Liver (tissue), 9 donors: ENCODE results near the gene AMBN. TPM values are rescaled to one million over a fixed set of nuclear protein-coding genes. Genes with fewer than 3 reads are reported as not detected.

Experiments used
- DNase-seq: peaks from one replicate; pipeline ENCODE4 v3.0.0-alpha.2; 2017; ENCODE audit warnings: low spot score
- H3K27ac ChIP-seq, 2 donors: one replicate each; pipeline ENCODE4 v1.7.0; 2013; ENCODE audit warnings: inconsistent platforms in 2 of 2, low read length in 2 of 2, control low read depth in 1 of 2, low read depth in 1 of 2, mild to moderate bottlenecking in 1 of 2
- H3K27me3 ChIP-seq, 4 donors: one replicate each; pipeline versions ENCODE4 v1.6.1 to v1.7.0; 2013; ENCODE audit warnings: low read length in 3 of 4, inconsistent platforms in 1 of 4, mild to moderate bottlenecking in 1 of 4, moderate library complexity in 1 of 4; ENCODE audit not compliant: control insufficient read depth in 4 of 4, insufficient read depth in 4 of 4
- H3K36me3 ChIP-seq, 4 donors: one replicate each; pipeline versions ENCODE4 v1.6.1 to v1.7.0; 2013; ENCODE audit warnings: low read length in 3 of 4, mild to moderate bottlenecking in 3 of 4, low read depth in 1 of 4, moderate library complexity in 1 of 4; ENCODE audit not compliant: control insufficient read depth in 4 of 4, insufficient read depth in 3 of 4
- H3K4me1 ChIP-seq, 4 donors: one replicate each; pipeline versions ENCODE4 v1.6.1 to v1.7.0; 2013; ENCODE audit warnings: low read length in 3 of 4, mild to moderate bottlenecking in 3 of 4, moderate library complexity in 1 of 4; ENCODE audit not compliant: control insufficient read depth in 4 of 4, insufficient read depth in 4 of 4
- H3K4me3 ChIP-seq, 3 donors: one replicate each; pipeline versions ENCODE4 v1.6.1 to v1.7.0; 2013; ENCODE audit warnings: low read length in 3 of 3, control low read depth in 1 of 3, low read depth in 1 of 3, mild to moderate bottlenecking in 1 of 3
- H3K9ac ChIP-seq, 2 donors: one replicate each; pipeline ENCODE4 v1.7.0; 2013; ENCODE audit warnings: low read length in 2 of 2, mild to moderate bottlenecking in 2 of 2, moderate library complexity in 2 of 2, control low read depth in 1 of 2, low read depth in 1 of 2
- H3K9me3 ChIP-seq, 4 donors: one replicate each; pipeline versions ENCODE4 v1.6.1 to v1.7.0; 2013; ENCODE audit warnings: low read length in 3 of 4; ENCODE audit not compliant: control insufficient read depth in 4 of 4
- ATF3 ChIP-seq: IDR thresholded peaks from 2 replicates; pipeline ENCODE4 v1.6.1; 2016; ENCODE audit warnings: antibody characterized with exemption
- CTCF ChIP-seq: fragments of 150-350 bp; IDR thresholded peaks from 2 replicates; pipeline ENCODE4 v1.5.1; 2017; ENCODE audit warnings: improper control_type of control experiment, low read depth, low read length; ENCODE audit not compliant: missing input control
- EGR1 ChIP-seq, 2 donors: IDR thresholded peaks; 2 replicates each; pipeline ENCODE4 v1.6.1; 2016 to 2018; ENCODE audit warnings: antibody characterized with exemption in 2 of 2, low read depth in 2 of 2
- FOXA1 ChIP-seq: IDR thresholded peaks from 2 replicates; pipeline ENCODE4 v1.6.1; 2016; ENCODE audit warnings: antibody characterized with exemption
- FOXA2 ChIP-seq: IDR thresholded peaks from 2 replicates; pipeline ENCODE4 v1.6.1; 2016; ENCODE audit warnings: antibody characterized with exemption
- GABPA ChIP-seq, 2 donors: IDR thresholded peaks in 1 of 2; conservative IDR thresholded peaks in 1 of 2; 2 replicates each; pipeline ENCODE4 v1.6.1; 2016; ENCODE audit warnings: antibody characterized with exemption in 2 of 2, mild to moderate bottlenecking in 1 of 2, moderate library complexity in 1 of 2
- HNF4A ChIP-seq, 2 donors: conservative IDR thresholded peaks; 2 replicates each; pipeline ENCODE4 v1.6.1; 2016; ENCODE audit warnings: antibody characterized with exemption in 2 of 2, mild to moderate bottlenecking in 2 of 2
- HNF4G ChIP-seq: IDR thresholded peaks from 2 replicates; pipeline ENCODE4 v1.6.1; 2016; ENCODE audit warnings: antibody characterized with exemption
- JUND ChIP-seq, 2 donors: IDR thresholded peaks; 2 replicates each; pipeline ENCODE4 v1.6.1; 2016; ENCODE audit warnings: antibody characterized with exemption in 2 of 2
- MAX ChIP-seq: IDR thresholded peaks from 2 replicates; pipeline ENCODE4 v1.6.1; 2016; ENCODE audit warnings: antibody characterized with exemption
- NR2F2 ChIP-seq: IDR thresholded peaks from 2 replicates; pipeline ENCODE4 v1.6.1; 2016; ENCODE audit warnings: antibody characterized with exemption
- RAD21 ChIP-seq, 2 donors: IDR thresholded peaks; 2 replicates each; pipeline ENCODE4 v1.6.1; 2016; ENCODE audit warnings: antibody characterized with exemption in 2 of 2, mild to moderate bottlenecking in 2 of 2
- REST ChIP-seq: IDR thresholded peaks from 2 replicates; pipeline ENCODE4 v1.6.1; 2016; ENCODE audit warnings: antibody characterized with exemption, mild to moderate bottlenecking
- RXRA ChIP-seq, 2 donors: IDR thresholded peaks; 2 replicates each; pipeline ENCODE4 v1.6.1; 2017 to 2018; ENCODE audit warnings: antibody characterized with exemption in 2 of 2, mild to moderate bottlenecking in 1 of 2
- SP1 ChIP-seq: IDR thresholded peaks from 2 replicates; pipeline ENCODE4 v1.6.1; 2018; ENCODE audit warnings: antibody characterized with exemption, mild to moderate bottlenecking
- TAF1 ChIP-seq: conservative IDR thresholded peaks from 2 replicates; pipeline ENCODE4 v1.6.1; 2016; ENCODE audit warnings: antibody characterized with exemption, mild to moderate bottlenecking
- ZBTB33 ChIP-seq: IDR thresholded peaks from 2 replicates; pipeline ENCODE4 v1.6.1; 2016; ENCODE audit warnings: antibody characterized with exemption
- WGBS: extraction: QIAGEN DNeasy Blood & Tissue Kit; methylation state at CpG from one replicate; pipeline ENCODE4 v1.1.7; 2013; 5-methylcytosine and 5-hydroxymethylcytosine counted together
- polyA plus RNA-seq, 2 donors: library from polyadenylated mRNA; stranded (reverse) in 1 of 2; unstranded in 1 of 2; fragments of 200-250 nt in 1 of 2; fragments of >200 nt in 1 of 2; fragmentation: Nextera tagmentation in 1 of 2; extraction: Ambion mirVana in 1 of 2; gene quantifications; one replicate each; pipeline versions ENCODE4 v1.2.1 to v1.2.3, GENCODE V29; 2013 to 2015
- total RNA-seq, 2 donors: library from RNA; depleted of rRNA; stranded (reverse); fragments of >200 nt; gene quantifications; one replicate each; pipeline ENCODE4 v1.2.3, GENCODE V29; 2014
- donor health status: healthy.
- donor health status: healthy.
- donor health status: healthy.
- donor health status: healthy.
- donor health status: healthy.

Gene AMBN
- total and polyA plus RNA-seq, 4 donors = not detected

GRCh38 chr4:70601422-70602039, 9.5 kb downstream of the AMBN start:
- H3K27me3 ChIP-seq = no peaks in the 10 kb centered on the region
- DNase-seq = peak; percentile 45
- WGBS = 31% methylated on average over 5 of the region's 5 CpGs
- TF ChIP-seq EGR1 (IDR thresholded peaks at IDR 0.05; ENCODE audit: low read depth in 2 of 2) (no peak), CTCF (peak; percentile 74), ZBTB33 (no peak), ATF3 (no peak), GABPA (IDR thresholded peaks at IDR 0.05 in 1 of 2, conservative IDR thresholded peaks at IDR 0.05 in 1 of 2) (no peak), TAF1 (no peak), MAX (no peak), RAD21 (IDR thresholded peaks at IDR 0.05) (peak; percentile 94 to 96), HNF4G (no peak), JUND (IDR thresholded peaks at IDR 0.05) (no peak)
- H3K9ac ChIP-seq = no peak overlapping the region
- no peaks in the 10 kb centered on the region for H3K4me1 ChIP-seq
- H3K4me3 ChIP-seq = no peak overlapping the region
- H3K36me3 ChIP-seq = no peaks in the 10 kb centered on the region
- H3K9me3 ChIP-seq = no peaks in the 10 kb centered on the region
- H3K27ac ChIP-seq = no peak overlapping the region

GRCh38 chr4:70603856-70604255, 11.8 kb downstream of the AMBN start:
- no peak for DNase-seq
- H3K9me3 ChIP-seq = no peaks in the 10 kb centered on the region
- H3K4me3 ChIP-seq = no peak overlapping the region
- H3K9ac ChIP-seq = no peak overlapping the region
- H3K36me3 ChIP-seq = no peaks in the 10 kb centered on the region
- no peak overlapping the region for H3K27ac ChIP-seq
- TF ChIP-seq NR2F2 (no peak), RAD21 (IDR thresholded peaks at IDR 0.05) (no peak), SP1 (no peak), ZBTB33 (no peak), RXRA (IDR thresholded peaks at IDR 0.05) (no peak), FOXA2 (no peak), CTCF (no peak), FOXA1 (no peak), REST (no peak), HNF4A (conservative IDR thresholded peaks at IDR 0.05) (no peak), GABPA (IDR thresholded peaks at IDR 0.05 in 1 of 2, conservative IDR thresholded peaks at IDR 0.05 in 1 of 2) (no peak), TAF1 (no peak), JUND (IDR thresholded peaks at IDR 0.05) (no peak), MAX (no peak), ATF3 (no peak)
- no peaks in the 10 kb centered on the region for H3K27me3 ChIP-seq
- 50% methylated on average over 3 of the region's 3 CpGs for WGBS
- H3K4me1 ChIP-seq = no peaks in the 10 kb centered on the region
